C4-2B (cell line): ENCODE results near the gene ZFYVE19.

Source experiments
- CTCF ChIP-seq: fragments of 450-650 bp; conservative IDR thresholded peaks from 2 replicates; pipeline ENCODE4 v1.5.1; 2017; ENCODE audit warnings: mild to moderate bottlenecking
- ZFX ChIP-seq: fragments of 450-650 bp; IDR thresholded peaks from 2 replicates; pipeline ENCODE4 v1.6.1; 2017

GRCh38 chr15:40845036-40845435 lies 38.1 kb downstream of the ZFYVE19 start:
- TF ChIP-seq CTCF (no peak), ZFX (no peak)
